Kidney epithelial cell (primary cell): Measurements from ENCODE around the gene CASR. TPM values are rescaled to one million over a fixed set of nuclear protein-coding genes. Genes with fewer than 3 reads are reported as not detected.
"Not testable (repeated sequence)": the region's sequence is repeated elsewhere in the genome, so short reads cannot be mapped to it uniquely, and the experiment has no call there.

Experiments
- DNase-seq: peaks from one replicate; pipeline ENCODE4 v3.0.0-alpha.2; 2010; ENCODE audit warnings: low read depth
- H3K27me3 ChIP-seq: 2 replicates; pipeline ENCODE4 v1.6.0; 2011; ENCODE audit warnings: low read length; ENCODE audit not compliant: control insufficient read depth, insufficient read depth
- H3K36me3 ChIP-seq: 2 replicates; pipeline ENCODE4 v1.5.1; 2011; ENCODE audit warnings: low read length; ENCODE audit not compliant: control insufficient read depth, insufficient read depth
- H3K4me3 ChIP-seq: 2 replicates; pipeline ENCODE4 v1.5.1; 2011; ENCODE audit warnings: low read depth, mild to moderate bottlenecking, control low read depth, low read length
- CTCF ChIP-seq: IDR thresholded peaks from 2 replicates; pipeline ENCODE4 v1.5.1; 2011; ENCODE audit warnings: mild to moderate bottlenecking, moderate library complexity, low read length, control low read depth, inconsistent platforms; ENCODE audit not compliant: insufficient read depth, poor library complexity, severe bottlenecking
- total RNA-seq: library from RNA; depleted of rRNA; stranded (reverse); fragments of >200 nt; gene quantifications from 2 replicates; pipeline ENCODE4 v1.2.3, GENCODE V29; 2015

CASR gene
- total RNA-seq, 1 donor from 2014 or later, result 0.04 TPM

GRCh38 chr3:122167630-122168029 lies 15.8 kb upstream of the CASR start:
- Histone ChIP-seq H3K36me3 (no peaks in the 10 kb centered on the region), H3K27me3 (no peaks in the 10 kb centered on the region), H3K4me3 (no peak overlapping the region)
- no peak for TF ChIP-seq CTCF
- no peak for DNase-seq

DNA sequence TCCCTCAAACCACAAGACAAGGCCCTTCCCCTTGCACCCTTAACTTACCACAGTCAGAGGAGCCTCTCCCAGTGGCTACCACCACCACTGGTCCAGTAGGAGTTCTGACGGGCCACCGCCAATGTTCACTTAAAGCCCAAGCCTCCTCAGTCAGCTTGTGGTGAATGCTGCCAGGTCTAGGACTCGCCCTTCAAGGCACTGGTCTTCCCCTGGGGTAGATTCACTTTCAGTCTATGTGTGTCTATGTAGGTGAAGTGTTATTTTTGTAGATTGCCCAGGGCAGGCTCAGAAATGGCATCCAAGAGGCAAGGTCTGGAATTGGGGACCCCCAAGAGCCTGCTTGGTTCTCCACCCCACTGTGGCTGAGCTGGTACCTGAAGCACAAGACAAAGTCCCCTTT lies 15.4 kb upstream of the CASR start:
- no peak for TF ChIP-seq CTCF
- no peak for DNase-seq
- H3K27me3 ChIP-seq, result no peaks in the 10 kb centered on the region
- H3K36me3 ChIP-seq, result no peaks in the 10 kb centered on the region
- H3K4me3 ChIP-seq, result no peak overlapping the region

DNA sequence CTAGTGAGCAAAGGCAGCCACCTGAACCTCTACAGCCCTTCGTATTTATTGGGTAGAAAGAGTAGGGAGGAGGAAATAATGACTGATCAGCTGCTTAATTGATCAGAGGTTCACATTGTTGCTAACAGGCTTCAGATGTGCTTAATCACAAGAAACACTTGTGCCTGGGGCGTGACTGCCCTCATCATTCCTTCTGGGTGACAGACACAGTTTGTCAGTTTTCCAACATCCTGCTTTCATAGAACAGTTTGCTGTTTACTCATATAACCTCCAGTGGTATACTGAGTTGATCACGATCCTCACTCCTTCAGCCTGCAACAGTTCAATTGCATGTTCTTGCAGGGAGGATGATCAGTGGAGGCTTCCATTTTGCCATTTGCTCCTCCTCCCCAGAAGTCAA lies 13.6 kb upstream of the CASR start:
- no peak for DNase-seq
- H3K27me3 ChIP-seq, result no peaks in the 10 kb centered on the region
- no peak for TF ChIP-seq CTCF
- H3K36me3 ChIP-seq, result no peaks in the 10 kb centered on the region
- no peak overlapping the region for H3K4me3 ChIP-seq

- not testable (repeated sequence) for DNase-seq, H3K36me3 ChIP-seq, H3K4me3 ChIP-seq, H3K27me3 ChIP-seq
Measured at GRCh38 chr3:122171361-122171760, 12.1 kb upstream of the CASR start.

DNA sequence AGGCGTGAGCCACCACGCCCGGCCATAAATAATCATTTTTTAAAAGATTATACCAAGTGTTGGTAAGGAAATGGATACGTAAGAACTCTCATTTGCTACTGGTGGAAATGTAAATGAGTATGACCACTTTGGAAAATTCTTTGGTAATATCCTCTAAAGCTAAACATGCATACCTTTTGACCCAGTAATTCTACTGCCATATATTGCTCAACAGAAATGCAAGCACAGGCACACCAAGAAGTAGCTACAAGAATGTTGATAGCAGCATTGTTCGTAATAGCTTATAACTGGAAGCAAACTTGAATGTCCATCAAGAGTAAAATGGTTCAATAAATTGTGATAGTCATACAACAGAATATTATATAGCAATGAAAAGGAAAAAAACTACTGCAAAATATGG lies 4.8 kb upstream of the CASR start:
- no peak for TF ChIP-seq CTCF
- DNase-seq, result no peak
- H3K4me3 ChIP-seq, result no peak overlapping the region
- no peaks in the 10 kb centered on the region for H3K36me3 ChIP-seq
- peaks cover 3% of the 10 kb centered on the region for H3K27me3 ChIP-seq

GRCh38 chr3:122183893-122184590 lies 574 bp downstream of the CASR start:
- Histone ChIP-seq H3K27me3 (peaks cover 16% of the 10 kb centered on the region), H3K36me3 (no peaks in the 10 kb centered on the region), H3K4me3 (peak overlapping the region; percentile 33)
- no peak for DNase-seq
- no peak for TF ChIP-seq CTCF
